Astrocyte of the spinal cord (primary cell): ENCODE results near the gene PTPRD.

Experiments
- DNase-seq: peaks from one replicate; pipeline ENCODE4 v3.0.0; 2011; ENCODE audit warnings: low read depth, low spot score
- H3K4me3 ChIP-seq: 2 replicates; pipeline ENCODE4 v1.5.1; 2011; ENCODE audit warnings: low read depth, mild to moderate bottlenecking, low read length, moderate library complexity
- CTCF ChIP-seq: IDR thresholded peaks from 2 replicates; pipeline ENCODE4 v1.5.1; 2012; ENCODE audit warnings: low read depth, mild to moderate bottlenecking, low read length, inconsistent platforms
- in situ Hi-C: cut with HindIII; loops from 2 replicates; pipeline ENCODE4 v1.10.0; 2017; ENCODE audit warnings: low sequenced_read_pairs

Gene PTPRD

GRCh38 chr9:8779478-8779877, 1833.3 kb downstream of the PTPRD start:
- TF ChIP-seq CTCF = no peak
- DNase-seq = no peak
- no peak overlapping the region for H3K4me3 ChIP-seq
- in situ Hi-C loops = no loop called here

- H3K4me3 ChIP-seq = no peak overlapping the region
- in situ Hi-C loops = no loop called here
- no peak for DNase-seq
- no peak for TF ChIP-seq CTCF
These were observed 1834.4 kb downstream of the PTPRD start for GRCh38 chr9:8778356-8778755.

- DNase-seq = no peak
- in situ Hi-C loops = no loop called here
- no peak for TF ChIP-seq CTCF
- H3K4me3 ChIP-seq = no peak overlapping the region
These were observed 1840.5 kb downstream of the PTPRD start for GRCh38 chr9:8772302-8772701.

- in situ Hi-C loops = no loop called here
These were observed 1843.6 kb downstream of the PTPRD start for GRCh38 chr9:8769153-8769552.

GRCh38 chr9:8766096-8766495, 1846.7 kb downstream of the PTPRD start:
- no peak for DNase-seq
- H3K4me3 ChIP-seq = no peak overlapping the region
- no peak for TF ChIP-seq CTCF
- in situ Hi-C loops = no loop called here

More at GRCh38 chr9:8769153-8769552, 1843.6 kb downstream of the PTPRD start:
- no peak for TF ChIP-seq CTCF
- no peak overlapping the region for H3K4me3 ChIP-seq
- DNase-seq = no peak

GRCh38 chr9:8764051-8764450, 1848.8 kb downstream of the PTPRD start:
- DNase-seq = no peak

More at GRCh38 chr9:8764051-8764450, 1848.8 kb downstream of the PTPRD start:
- no peak for TF ChIP-seq CTCF
- in situ Hi-C loops = no loop called here
- H3K4me3 ChIP-seq = no peak overlapping the region
